Hepatocyte (in vitro differentiated cells): Measurements from ENCODE around the gene MUC4.

Source experiments
- CTCF ChIP-seq: fragments of 200-600 bp; sonication (generic); IDR thresholded peaks from 2 replicates; pipeline ENCODE4 v1.5.1; 2016; ENCODE audit warnings: antibody characterized with exemption, mild to moderate bottlenecking; ENCODE audit not compliant: poor library complexity
- EZH2 ChIP-seq: fragments of 200-600 bp; sonication (generic); IDR thresholded peaks from 2 replicates; pipeline ENCODE4 v1.6.1; 2016; ENCODE audit warnings: antibody characterized with exemption, mild to moderate bottlenecking, borderline replicate concordance

GRCh38 chr3:195732940-195733339 is 78.8 kb downstream of the MUC4 start:
- TF ChIP-seq CTCF (no peak), EZH2 (no peak)
